HEK293 (cell line): ENCODE data around the gene USP12.
A peak's percentile ranks its signal among the peaks of the same experiment; 100 is the strongest.

Experiments used
- CTCF ChIA-PET: fragments of 350-600 bp; formaldehyde crosslinking; extraction: SDS; loops from one replicate; lab custom pipeline; 2021; ENCODE audit warnings: antibody characterized with exemption; lab: Yijun Ruan, JAX
- POLR2A ChIA-PET: fragments of 300-600 bp; formaldehyde crosslinking; extraction: SDS; loops from one replicate; lab custom pipeline; 2020; ENCODE audit warnings: antibody characterized with exemption, inconsistent platforms; lab: Yijun Ruan, JAX
- H3K27ac ChIP-seq: fragments of 200-500 bp; sonication (Bioruptor generic); 2 replicates; pipeline ENCODE4 v1.5.1; 2014; ENCODE audit warnings: low read depth, low read length, control low read depth, inconsistent platforms; ENCODE audit errors: extremely low read depth
- H3K36me3 ChIP-seq, 2 experiments: fragments of 200-500 bp in 1 of 2; sonication (Bioruptor generic) in 1 of 2; 1 replicate in 1 of 2; 2 replicates in 1 of 2; pipeline ENCODE4 v1.5.1; 2014 to 2017; ENCODE audit warnings: inconsistent platforms in 2 of 2, low read length in 2 of 2; ENCODE audit not compliant: control insufficient read depth in 2 of 2, insufficient read depth in 1 of 2
- H3K4me1 ChIP-seq: fragments of 200-500 bp; sonication (Bioruptor generic); 2 replicates; pipeline ENCODE4 v1.5.1; 2014; ENCODE audit warnings: mild to moderate bottlenecking, low read length, inconsistent platforms; ENCODE audit not compliant: control insufficient read depth, insufficient read depth
- H3K4me3 ChIP-seq: 2 replicates; pipeline ENCODE4 v1.5.1; 2011; ENCODE audit warnings: low read depth, mild to moderate bottlenecking, control low read depth, low read length, moderate library complexity
- H3K9me3 ChIP-seq: fragments of 200-500 bp; sonication (Bioruptor generic); 2 replicates; pipeline ENCODE4 v1.5.1; 2014; ENCODE audit warnings: low read depth, low read length, inconsistent platforms; ENCODE audit not compliant: control insufficient read depth, insufficient read depth
- FEZF1 ChIP-seq: fragments of 450-650 bp; formaldehyde crosslinking; IDR thresholded peaks from 2 replicates; pipeline ENCODE4 v1.5.1; 2016; ENCODE audit warnings: missing biosample characterization, missing genetic modification characterization
- ZEB2 ChIP-seq: fragments of 450-650 bp; formaldehyde crosslinking; IDR thresholded peaks from 2 replicates; pipeline ENCODE4 v1.5.1; 2016; ENCODE audit warnings: missing biosample characterization, missing genetic modification characterization
- ZFHX2 ChIP-seq: fragments of 450-650 bp; formaldehyde crosslinking; conservative IDR thresholded peaks from 2 replicates; pipeline ENCODE4 v1.5.1; 2016; ENCODE audit warnings: missing biosample characterization, missing genetic modification characterization
- ZIC2 ChIP-seq: fragments of 450-650 bp; formaldehyde crosslinking; IDR thresholded peaks from 2 replicates; pipeline ENCODE4 v1.5.1; 2016; ENCODE audit warnings: missing biosample characterization, missing genetic modification characterization
- ZNF211 ChIP-seq: fragments of 450-650 bp; formaldehyde crosslinking; IDR thresholded peaks from 2 replicates; pipeline ENCODE4 v1.5.1; 2016; ENCODE audit warnings: low read depth, missing biosample characterization, missing genetic modification characterization
- ZNF341 ChIP-seq: fragments of 450-650 bp; formaldehyde crosslinking; IDR thresholded peaks from 2 replicates; pipeline ENCODE4; 2016; ENCODE audit warnings: low read depth, missing biosample characterization, missing genetic modification characterization
- ZNF391 ChIP-seq: fragments of 450-650 bp; formaldehyde crosslinking; IDR thresholded peaks from 2 replicates; pipeline ENCODE4 v1.5.1; 2016; ENCODE audit warnings: low read depth, missing biosample characterization, missing genetic modification characterization, borderline replicate concordance
- ZNF416 ChIP-seq: fragments of 450-650 bp; formaldehyde crosslinking; IDR thresholded peaks from 2 replicates; pipeline ENCODE4 v1.5.1; 2016; ENCODE audit warnings: missing biosample characterization, missing genetic modification characterization
- ZNF600 ChIP-seq: fragments of 450-650 bp; formaldehyde crosslinking; IDR thresholded peaks from 2 replicates; pipeline ENCODE4 v1.5.1; 2016; ENCODE audit warnings: missing biosample characterization, missing genetic modification characterization
- TF ChIP-seq, protein P1 (sequence below): fragments of 450-650 bp; formaldehyde crosslinking; IDR thresholded peaks from 2 replicates; pipeline ENCODE4 v1.5.1; 2016; ENCODE audit warnings: missing biosample characterization, missing genetic modification characterization
- TF ChIP-seq, protein P2 (sequence below): fragments of 450-650 bp; formaldehyde crosslinking; IDR thresholded peaks from 2 replicates; pipeline ENCODE4 v1.5.0; 2017; ENCODE audit warnings: missing biosample characterization, missing genetic modification characterization, borderline replicate concordance
- TF ChIP-seq, protein P3 (sequence below): fragments of 450-650 bp; formaldehyde crosslinking; IDR thresholded peaks from 2 replicates; pipeline ENCODE4 v1.5.1; 2016; ENCODE audit warnings: missing biosample characterization, missing genetic modification characterization

USP12 gene

DNA sequence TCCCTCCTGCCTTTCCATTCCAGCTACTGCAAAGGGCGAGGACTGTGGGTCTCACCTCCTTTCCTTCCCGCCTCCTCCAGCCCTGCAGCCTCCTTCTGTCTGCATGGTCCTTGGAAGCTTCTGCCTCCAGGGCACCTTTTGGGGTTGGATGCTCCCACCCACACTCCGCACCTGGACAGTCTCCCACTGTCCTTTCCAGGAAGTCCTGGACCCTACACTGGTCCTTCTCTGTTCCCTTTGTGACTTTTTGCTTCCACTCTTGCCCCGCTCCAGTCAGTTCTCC lies 130.8 kb downstream of the USP12 start (continued):
- TF ChIP-seq, protein P1, sequence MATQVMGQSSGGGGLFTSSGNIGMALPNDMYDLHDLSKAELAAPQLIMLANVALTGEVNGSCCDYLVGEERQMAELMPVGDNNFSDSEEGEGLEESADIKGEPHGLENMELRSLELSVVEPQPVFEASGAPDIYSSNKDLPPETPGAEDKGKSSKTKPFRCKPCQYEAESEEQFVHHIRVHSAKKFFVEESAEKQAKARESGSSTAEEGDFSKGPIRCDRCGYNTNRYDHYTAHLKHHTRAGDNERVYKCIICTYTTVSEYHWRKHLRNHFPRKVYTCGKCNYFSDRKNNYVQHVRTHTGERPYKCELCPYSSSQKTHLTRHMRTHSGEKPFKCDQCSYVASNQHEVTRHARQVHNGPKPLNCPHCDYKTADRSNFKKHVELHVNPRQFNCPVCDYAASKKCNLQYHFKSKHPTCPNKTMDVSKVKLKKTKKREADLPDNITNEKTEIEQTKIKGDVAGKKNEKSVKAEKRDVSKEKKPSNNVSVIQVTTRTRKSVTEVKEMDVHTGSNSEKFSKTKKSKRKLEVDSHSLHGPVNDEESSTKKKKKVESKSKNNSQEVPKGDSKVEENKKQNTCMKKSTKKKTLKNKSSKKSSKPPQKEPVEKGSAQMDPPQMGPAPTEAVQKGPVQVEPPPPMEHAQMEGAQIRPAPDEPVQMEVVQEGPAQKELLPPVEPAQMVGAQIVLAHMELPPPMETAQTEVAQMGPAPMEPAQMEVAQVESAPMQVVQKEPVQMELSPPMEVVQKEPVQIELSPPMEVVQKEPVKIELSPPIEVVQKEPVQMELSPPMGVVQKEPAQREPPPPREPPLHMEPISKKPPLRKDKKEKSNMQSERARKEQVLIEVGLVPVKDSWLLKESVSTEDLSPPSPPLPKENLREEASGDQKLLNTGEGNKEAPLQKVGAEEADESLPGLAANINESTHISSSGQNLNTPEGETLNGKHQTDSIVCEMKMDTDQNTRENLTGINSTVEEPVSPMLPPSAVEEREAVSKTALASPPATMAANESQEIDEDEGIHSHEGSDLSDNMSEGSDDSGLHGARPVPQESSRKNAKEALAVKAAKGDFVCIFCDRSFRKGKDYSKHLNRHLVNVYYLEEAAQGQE: no peak

DNA sequence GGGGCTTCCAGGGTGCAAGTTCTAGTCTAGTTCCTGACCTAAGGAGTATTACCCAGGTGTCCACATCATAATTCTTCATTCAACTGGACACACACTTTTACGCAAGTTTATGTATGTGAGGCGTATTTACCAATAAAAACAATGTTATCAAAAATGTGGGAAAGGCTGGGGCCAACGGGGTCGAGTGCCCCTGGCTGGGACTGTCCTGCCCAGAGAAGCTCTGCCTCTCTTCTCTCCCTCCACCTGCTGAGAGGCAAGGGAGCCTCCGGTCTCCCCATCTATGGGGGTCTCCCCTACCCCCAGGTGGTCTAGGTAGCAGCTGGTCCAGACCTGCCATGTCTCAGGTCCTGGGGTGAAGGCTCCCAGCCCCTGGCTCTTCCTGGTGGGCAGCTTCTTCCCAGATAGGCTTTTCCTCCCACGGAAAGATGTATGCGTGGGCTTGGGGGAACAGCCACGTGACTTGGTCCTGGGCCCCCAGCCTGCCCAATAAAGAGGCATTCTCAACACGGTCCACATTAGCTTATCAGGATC lies 132.4 kb downstream of the USP12 start:
- TF ChIP-seq, protein P2, sequence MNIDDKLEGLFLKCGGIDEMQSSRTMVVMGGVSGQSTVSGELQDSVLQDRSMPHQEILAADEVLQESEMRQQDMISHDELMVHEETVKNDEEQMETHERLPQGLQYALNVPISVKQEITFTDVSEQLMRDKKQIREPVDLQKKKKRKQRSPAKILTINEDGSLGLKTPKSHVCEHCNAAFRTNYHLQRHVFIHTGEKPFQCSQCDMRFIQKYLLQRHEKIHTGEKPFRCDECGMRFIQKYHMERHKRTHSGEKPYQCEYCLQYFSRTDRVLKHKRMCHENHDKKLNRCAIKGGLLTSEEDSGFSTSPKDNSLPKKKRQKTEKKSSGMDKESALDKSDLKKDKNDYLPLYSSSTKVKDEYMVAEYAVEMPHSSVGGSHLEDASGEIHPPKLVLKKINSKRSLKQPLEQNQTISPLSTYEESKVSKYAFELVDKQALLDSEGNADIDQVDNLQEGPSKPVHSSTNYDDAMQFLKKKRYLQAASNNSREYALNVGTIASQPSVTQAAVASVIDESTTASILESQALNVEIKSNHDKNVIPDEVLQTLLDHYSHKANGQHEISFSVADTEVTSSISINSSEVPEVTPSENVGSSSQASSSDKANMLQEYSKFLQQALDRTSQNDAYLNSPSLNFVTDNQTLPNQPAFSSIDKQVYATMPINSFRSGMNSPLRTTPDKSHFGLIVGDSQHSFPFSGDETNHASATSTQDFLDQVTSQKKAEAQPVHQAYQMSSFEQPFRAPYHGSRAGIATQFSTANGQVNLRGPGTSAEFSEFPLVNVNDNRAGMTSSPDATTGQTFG (tag by site-specific recombination): no peak
- 0 out of 2 replicates have a peak, but pooled peaks have one; percentile 24 for TF ChIP-seq ZNF341
- peak; percentile 71 for TF ChIP-seq ZFHX2 (tag by site-specific recombination)
- H3K9me3 ChIP-seq: no peaks in the 10 kb centered on the region
- H3K4me3 ChIP-seq: no peak overlapping the region
- 0 out of 2 replicates have a peak, but pooled peaks cover 4% of the 10 kb centered on the region for H3K4me1 ChIP-seq
- H3K36me3 ChIP-seq: no peaks in the 10 kb centered on the region
- ChIA-PET CTCF (interaction anchor here (1.0 kb wide), 1 partner anchor 322 kb away, joined by 4 read pairs; no protein-coding TSS in a partner anchor), POLR2A (interaction anchor here (0.6 kb wide), 1 partner anchor 28 kb away, joined by 6 read pairs; no protein-coding TSS in a partner anchor)
- no peak overlapping the region for H3K27ac ChIP-seq

DNA sequence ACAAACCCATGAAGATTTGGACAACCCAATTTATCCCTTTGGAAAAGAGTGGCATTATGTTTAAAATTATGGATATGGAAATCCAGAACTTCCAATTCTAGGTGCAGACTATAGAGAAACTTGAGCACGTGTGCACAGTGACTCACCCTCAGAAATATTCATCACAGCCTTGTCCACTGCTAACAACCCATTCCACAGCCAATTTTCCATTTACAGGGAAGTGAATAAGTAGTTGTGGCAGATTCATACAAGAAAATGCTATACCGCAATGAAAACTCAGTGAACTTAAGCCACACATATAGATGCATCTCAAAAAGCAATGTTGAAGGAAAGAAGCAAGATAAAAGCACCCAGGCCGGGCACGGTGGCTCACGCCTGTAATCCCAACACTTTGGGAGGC lies 133.3 kb downstream of the USP12 start:
- CTCF ChIA-PET: interaction anchor here (1.0 kb wide), 1 partner anchor 323 kb away, joined by 4 read pairs; no protein-coding TSS in a partner anchor
- Histone ChIP-seq H3K27ac (no peak overlapping the region), H3K36me3 (no peaks in the 10 kb centered on the region), H3K4me3 (no peak overlapping the region), H3K4me1 (0 out of 2 replicates have a peak, but pooled peaks cover 4% of the 10 kb centered on the region), H3K9me3 (no peaks in the 10 kb centered on the region)
- TF ChIP-seq ZNF391 (tag by site-specific recombination) (no peak), ZNF600 (tag by site-specific recombination) (peak; percentile 43; the same call in 1 of the 2 replicates)
- POLR2A ChIA-PET: no interaction called here

DNA sequence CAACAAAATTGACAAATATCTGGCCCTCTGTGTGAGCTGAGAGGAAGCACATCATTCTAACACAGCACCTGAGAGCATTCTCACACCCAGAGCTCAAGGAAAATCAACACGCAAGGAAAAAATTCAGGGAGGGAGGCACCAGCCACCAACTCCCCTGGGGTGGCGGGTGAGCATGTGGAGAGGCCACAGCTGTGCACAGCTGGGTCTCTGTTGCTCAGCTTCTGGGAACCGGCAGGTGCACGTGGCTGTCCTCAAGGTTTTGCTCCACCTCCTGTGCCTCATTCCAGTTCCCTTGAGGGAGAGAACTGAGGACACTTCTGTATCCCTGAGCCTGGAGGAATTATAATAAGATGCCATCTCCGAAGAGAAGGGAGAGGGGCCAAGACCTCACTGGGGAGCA lies 134.0 kb downstream of the USP12 start:
- H3K36me3 ChIP-seq: no peaks in the 10 kb centered on the region
- ChIA-PET CTCF (interaction anchor here (0.9 kb wide), 1 partner anchor 91 kb away, joined by 3 read pairs; no protein-coding TSS in a partner anchor), POLR2A (no interaction called here)
- H3K4me1 ChIP-seq: 0 out of 2 replicates have a peak, but pooled peaks cover 4% of the 10 kb centered on the region
- H3K4me3 ChIP-seq: no peak overlapping the region
- H3K9me3 ChIP-seq: no peaks in the 10 kb centered on the region
- TF ChIP-seq ZNF600 (tag by site-specific recombination) (no peak), ZEB2 (tag by site-specific recombination) (no peak), ZNF211 (no peak), ZIC2 (tag by site-specific recombination) (peak; percentile 90), ZNF416 (tag by site-specific recombination) (no peak), FEZF1 (0 out of 2 replicates have a peak, but pooled peaks have one; percentile 16)
- TF ChIP-seq, protein P3, sequence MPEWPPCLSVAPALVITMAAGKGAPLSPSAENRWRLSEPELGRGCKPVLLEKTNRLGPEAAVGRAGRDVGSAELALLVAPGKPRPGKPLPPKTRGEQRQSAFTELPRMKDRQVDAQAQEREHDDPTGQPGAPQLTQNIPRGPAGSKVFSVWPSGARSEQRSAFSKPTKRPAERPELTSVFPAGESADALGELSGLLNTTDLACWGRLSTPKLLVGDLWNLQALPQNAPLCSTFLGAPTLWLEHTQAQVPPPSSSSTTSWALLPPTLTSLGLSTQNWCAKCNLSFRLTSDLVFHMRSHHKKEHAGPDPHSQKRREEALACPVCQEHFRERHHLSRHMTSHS (tag by site-specific recombination): no peak
- no peak overlapping the region for H3K27ac ChIP-seq
